ENCODE measurements around the gene LPP.

GRCh38 chr3:188663839-188664238 lies 509.9 kb downstream of the LPP start:
- no peak for TF ChIP-seq NCOA2 (CRISPR knock-in tag; IDR thresholded peaks at IDR 0.05)
- TF ChIP-seq MXD3 (CRISPR knock-in tag; IDR thresholded peaks at IDR 0.05), result no peak
- no peak for TF ChIP-seq HNRNPUL1 (IDR thresholded peaks at IDR 0.05; ENCODE audit: low read depth, low read length)
